Gastroesophageal sphincter (tissue), 3 donors: ENCODE measurements around the gene THY1.

Experiments
- POLR2A ChIP-seq, 2 donors: fragments of 450-650 bp; IDR thresholded peaks; one replicate each; pipeline ENCODE4 v1.6.1; 2017; ENCODE audit warnings: antibody characterized with exemption in 2 of 2, mild to moderate bottlenecking in 2 of 2, moderate library complexity in 1 of 2
- POLR2AphosphoS5 ChIP-seq: sonication (generic); formaldehyde crosslinking; IDR thresholded peaks from one replicate; pipeline ENCODE4 v1.6.1; 2017; ENCODE audit warnings: antibody characterized with exemption
- TF ChIP-seq, protein P1 (sequence below), 4 experiments: fragments of 200-600 bp in 2 of 4; fragments of 450-650 bp in 2 of 4; sonication (generic) in 1 of 4; IDR thresholded peaks; one replicate each; pipeline ENCODE4 v1.5.1; 2017 to 2019; ENCODE audit warnings: antibody characterized with exemption in 4 of 4, mild to moderate bottlenecking in 2 of 4, moderate library complexity in 2 of 4

- TF ChIP-seq, protein P1, sequence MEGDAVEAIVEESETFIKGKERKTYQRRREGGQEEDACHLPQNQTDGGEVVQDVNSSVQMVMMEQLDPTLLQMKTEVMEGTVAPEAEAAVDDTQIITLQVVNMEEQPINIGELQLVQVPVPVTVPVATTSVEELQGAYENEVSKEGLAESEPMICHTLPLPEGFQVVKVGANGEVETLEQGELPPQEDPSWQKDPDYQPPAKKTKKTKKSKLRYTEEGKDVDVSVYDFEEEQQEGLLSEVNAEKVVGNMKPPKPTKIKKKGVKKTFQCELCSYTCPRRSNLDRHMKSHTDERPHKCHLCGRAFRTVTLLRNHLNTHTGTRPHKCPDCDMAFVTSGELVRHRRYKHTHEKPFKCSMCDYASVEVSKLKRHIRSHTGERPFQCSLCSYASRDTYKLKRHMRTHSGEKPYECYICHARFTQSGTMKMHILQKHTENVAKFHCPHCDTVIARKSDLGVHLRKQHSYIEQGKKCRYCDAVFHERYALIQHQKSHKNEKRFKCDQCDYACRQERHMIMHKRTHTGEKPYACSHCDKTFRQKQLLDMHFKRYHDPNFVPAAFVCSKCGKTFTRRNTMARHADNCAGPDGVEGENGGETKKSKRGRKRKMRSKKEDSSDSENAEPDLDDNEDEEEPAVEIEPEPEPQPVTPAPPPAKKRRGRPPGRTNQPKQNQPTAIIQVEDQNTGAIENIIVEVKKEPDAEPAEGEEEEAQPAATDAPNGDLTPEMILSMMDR (IDR thresholded peaks at IDR 0.05): no peak
- TF ChIP-seq POLR2A (IDR thresholded peaks at IDR 0.05) (no peak), POLR2AphosphoS5 (no peak)
Observed at GRCh38 chr11:119397740-119398139, 25.2 kb downstream of the THY1 start.
